DMS79 treated with DMSO at 0.1 percent for 48 hours (cell line): ENCODE results near the gene CDH2.
"Not testable (repeated sequence)": the region's sequence is repeated elsewhere in the genome, so short reads cannot be mapped to it uniquely, and the experiment has no call there.

Experiments
- DNase-seq: peaks from one replicate; lab custom pipeline; 2025; lab: John Stamatoyannopoulos, UW

Gene CDH2

GRCh38 chr18:27906189-27906588 is 270.7 kb downstream of the CDH2 start:
- not testable (repeated sequence) for DNase-seq

GRCh38 chr18:27903906-27904305 is 273.0 kb downstream of the CDH2 start:
- DNase-seq, result no peak

DNA sequence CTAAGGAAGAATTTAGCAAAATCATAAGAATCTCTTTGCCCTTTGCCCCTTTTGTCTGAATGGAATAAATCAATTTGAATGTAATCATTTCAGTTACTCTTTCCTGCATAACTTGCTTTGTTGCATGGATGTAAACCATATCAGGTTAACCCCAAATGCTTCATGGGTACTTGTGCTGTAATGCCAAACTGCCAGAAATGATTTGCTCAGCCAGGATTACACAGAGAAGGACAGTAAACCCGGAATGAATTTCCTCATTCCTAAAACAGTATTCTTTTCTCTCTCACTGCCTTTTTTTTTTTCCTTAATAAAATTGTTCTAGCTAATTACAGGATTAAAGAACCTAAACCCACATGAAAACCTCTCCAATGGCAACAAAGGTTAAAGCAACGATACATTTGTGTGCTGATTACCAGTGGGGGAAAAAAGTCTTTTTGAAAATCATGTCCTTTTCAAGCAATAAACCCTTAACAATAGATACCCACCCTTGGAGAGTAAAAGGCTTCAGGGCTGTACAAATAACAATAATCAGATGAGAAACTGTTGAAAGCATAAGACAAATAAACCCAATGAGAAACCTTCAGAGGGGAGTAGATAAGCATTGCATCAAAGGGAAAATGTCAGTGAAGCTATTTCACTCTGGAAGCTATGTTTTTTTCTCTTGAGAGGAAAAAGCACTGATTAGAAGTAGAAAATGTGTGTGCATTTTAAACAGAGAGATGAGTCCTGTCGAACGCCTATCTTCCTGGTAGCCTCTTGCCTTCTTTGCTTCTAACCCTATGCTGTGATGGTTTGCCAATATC is 275.3 kb downstream of the CDH2 start:
- DNase-seq, result no peak
